ENCODE data around the gene ERICH4.
"Not testable (repeated sequence)": the region's sequence is repeated elsewhere in the genome, so short reads cannot be mapped to it uniquely, and the experiment has no call there.

The ERICH4 gene

GRCh38 chr19:41414461-41414860 is 28.5 kb upstream of the ERICH4 start:
- DNase-seq (ENCODE audit: low spot score) = no peak

DNA sequence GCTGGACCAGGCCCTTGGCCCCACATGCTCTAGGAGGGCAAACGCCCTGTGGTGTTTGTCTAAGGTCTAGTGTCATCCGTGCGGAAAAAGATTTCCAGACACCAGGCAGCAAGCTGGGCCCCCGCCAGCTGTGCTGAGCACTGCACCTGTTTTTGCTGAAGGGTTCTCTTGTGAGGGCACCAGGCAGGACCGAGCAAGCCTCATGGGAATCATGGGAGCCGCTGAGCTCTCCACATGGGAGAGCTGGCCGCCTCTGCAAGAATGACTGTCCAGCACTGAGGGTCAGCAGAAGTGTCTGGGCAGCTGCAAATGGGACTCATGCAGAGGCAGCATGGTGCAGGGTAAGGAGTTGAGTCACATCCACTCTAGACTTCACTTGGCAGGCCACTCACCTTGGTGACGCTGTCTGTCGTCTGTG is 27.8 kb upstream of the ERICH4 start:
- no peak for DNase-seq (ENCODE audit: low spot score)

DNA sequence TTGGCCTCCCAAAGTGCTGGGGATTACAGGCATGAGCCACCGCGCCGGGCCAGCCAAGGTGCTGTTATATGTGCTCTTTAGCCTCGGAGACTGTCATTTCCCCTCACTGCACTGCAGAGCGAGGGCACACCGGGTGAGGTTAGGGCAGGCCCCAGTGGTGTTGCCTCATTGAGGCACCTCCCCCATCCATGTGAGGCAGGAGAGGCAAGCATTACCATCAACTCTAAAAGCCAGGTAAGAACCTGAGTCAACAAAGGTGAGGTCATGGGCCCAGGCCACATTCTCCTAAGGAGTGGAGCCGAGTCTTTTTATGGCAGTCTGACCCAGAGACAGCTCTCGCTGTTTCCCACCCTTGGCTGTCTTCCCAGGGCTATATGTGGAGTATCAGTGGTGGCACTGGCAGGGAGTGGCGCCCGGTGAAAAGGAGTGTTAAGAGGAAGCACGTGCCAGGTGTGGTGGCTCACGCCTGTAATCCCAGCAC is 26.7 kb upstream of the ERICH4 start:
- DNase-seq (ENCODE audit: low spot score) = no peak

DNA sequence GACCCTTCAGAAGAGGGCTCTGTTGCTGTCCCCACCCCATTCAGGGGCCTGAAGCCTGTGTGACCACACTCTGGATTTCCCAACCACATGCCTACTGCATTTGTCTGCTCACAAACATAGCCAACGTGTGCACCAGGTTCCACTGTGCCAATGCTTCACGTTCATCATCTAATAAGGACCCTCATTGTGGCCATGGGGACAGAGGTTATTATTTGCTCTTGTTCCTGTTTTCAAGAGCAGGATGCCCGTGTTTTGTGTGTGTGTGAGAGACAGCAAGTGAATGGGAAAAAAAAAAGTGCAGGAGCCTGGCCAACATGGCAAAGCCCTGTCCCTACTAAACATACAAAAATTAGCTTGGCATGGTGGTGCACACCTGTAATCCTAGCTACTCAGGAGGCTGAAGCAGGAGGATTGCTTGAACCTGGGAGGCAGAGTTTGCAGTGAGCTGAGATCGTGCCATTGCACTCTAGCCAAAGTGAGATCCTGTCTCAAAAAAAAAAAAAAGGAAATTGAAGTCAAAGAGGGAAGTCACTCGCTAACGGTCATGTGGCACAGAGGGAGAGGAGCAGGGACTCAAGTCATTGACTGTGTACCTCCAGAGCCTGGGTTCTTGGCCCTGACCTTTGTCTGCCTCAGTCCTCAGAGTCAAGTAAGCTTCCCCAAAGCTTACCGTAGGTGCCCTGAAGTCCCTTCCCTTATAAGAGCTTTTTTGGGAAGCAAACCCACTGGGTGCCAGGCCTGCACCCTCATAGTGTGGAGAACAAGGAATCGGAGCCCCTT is 22.7 kb upstream of the ERICH4 start:
- no peak for DNase-seq (ENCODE audit: low spot score)

GRCh38 chr19:41421314-41421713 is 21.6 kb upstream of the ERICH4 start:
- DNase-seq (ENCODE audit: low spot score) = no peak

DNA sequence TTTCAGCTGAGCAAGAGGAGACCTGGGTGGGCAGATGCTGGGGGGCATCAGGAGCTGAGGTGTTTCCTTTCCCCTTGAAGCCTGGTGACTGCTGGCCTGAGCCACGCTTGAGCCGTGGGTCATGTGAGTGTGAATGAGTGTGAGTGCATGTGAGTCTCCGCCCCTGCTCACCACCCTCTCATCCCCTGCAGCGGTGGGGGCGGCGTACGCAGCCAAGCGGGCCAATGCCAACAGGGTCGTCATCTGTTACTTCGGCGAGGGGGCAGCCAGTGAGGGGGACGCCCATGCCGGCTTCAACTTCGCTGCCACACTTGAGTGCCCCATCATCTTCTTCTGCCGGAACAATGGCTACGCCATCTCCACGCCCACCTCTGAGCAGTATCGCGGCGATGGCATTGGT is 21.0 kb upstream of the ERICH4 start:
- DNase-seq (ENCODE audit: low spot score) = no peak

DNA sequence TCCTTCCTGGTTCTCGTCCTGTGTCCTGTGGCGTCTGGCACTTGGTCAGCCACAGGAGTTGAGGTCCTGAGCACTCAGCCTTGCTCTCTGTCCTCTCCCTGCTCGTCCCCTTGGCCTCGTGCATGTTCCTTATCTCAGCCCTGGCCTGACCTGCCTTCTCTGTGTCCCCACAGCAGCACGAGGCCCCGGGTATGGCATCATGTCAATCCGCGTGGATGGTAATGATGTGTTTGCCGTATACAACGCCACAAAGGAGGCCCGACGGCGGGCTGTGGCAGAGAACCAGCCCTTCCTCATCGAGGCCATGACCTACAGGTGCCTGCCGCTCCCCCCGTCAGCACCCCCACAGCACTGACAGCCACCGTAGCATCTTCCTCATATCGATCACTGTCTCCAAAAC is 20.5 kb upstream of the ERICH4 start:
- DNase-seq (ENCODE audit: low spot score) = no peak

GRCh38 chr19:41422955-41423354 is 20.0 kb upstream of the ERICH4 start:
- no peak for DNase-seq (ENCODE audit: low spot score)

GRCh38 chr19:41424335-41425173 is 18.4 kb upstream of the ERICH4 start:
- DNase-seq (ENCODE audit: low spot score) = no peak

DNA sequence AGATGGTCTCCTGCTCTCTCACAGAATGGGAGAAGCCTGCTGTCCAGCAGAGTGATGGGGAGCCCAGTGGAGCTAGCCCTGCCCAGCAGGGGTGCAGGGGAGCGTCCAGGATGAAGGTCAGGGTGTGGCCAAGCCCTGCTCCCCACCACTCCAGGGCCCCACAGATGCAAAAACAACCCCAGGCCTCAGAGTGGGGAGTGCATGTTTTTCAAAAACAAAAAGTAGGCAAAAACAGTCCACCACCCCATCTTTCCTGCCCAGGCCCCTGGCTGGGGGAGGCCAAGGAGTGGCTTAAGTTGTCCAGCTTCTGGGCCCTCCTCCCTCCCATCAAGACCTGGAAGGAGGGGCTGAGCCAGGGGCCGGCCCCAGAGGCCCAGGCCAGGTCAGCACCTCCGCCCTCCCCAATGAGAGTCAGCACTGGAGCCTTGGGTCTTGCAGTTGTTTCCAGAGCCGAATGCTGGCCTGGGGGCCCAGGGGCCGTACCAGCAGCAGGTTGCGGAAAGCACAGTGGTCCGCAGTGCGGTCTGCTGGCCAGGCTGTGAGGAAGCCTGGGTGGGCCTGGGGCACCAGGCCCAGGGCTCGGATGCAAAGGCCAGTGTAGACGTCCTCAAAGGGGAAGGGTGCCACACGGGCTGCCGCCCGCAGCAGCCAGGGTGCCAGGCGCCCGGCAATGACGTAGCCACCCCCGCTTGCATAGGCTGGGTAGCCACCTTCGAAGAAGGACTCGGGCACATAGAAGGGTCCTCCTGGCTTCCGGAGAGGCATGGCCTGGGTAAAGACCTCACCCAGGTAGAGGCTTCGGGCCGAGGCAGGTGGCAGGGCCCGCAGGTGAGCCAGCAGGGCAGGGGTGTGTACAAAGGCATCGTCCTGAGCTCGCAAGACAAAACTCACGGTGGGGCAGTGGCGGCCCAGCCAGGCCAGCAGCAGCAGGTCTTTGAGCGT is 17.5 kb upstream of the ERICH4 start:
- DNase-seq (ENCODE audit: low spot score) = no peak

DNA sequence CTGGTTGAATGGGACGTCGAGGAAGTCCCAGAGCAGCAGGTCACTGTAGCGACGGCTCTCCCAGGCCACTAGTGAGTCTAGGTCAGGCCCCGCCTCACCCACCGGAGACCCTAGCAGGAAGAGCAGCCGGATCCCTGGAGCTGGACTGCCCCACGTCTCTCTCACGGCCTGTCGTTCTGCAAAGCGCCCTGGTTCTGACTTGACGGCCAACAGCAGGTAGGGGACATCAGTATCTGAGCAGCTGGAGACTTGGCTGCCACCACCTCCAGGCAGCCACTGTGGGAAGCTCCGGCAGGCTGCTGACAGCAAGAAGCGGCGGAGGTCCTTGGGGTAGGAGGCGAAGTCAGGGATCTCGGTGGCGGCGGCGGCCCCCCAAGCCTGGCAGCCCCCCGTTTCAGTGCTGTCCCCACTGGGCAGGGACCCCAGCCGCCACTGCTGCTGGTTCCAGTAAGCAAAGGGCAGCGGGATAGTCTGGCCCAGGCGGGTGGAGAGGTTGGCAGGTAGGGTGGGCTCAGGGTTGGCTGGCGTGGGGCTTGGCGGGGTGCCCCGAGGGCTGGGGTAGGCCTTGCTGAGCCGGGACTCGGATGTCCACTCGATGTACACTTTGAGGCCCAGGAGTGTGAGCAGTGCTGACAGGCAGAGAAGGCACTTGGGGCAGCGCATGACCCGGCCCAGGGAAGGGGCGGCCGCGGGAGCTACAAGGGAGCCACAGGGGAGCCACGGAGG is 16.7 kb upstream of the ERICH4 start:
- DNase-seq (ENCODE audit: low spot score) = no peak

DNA sequence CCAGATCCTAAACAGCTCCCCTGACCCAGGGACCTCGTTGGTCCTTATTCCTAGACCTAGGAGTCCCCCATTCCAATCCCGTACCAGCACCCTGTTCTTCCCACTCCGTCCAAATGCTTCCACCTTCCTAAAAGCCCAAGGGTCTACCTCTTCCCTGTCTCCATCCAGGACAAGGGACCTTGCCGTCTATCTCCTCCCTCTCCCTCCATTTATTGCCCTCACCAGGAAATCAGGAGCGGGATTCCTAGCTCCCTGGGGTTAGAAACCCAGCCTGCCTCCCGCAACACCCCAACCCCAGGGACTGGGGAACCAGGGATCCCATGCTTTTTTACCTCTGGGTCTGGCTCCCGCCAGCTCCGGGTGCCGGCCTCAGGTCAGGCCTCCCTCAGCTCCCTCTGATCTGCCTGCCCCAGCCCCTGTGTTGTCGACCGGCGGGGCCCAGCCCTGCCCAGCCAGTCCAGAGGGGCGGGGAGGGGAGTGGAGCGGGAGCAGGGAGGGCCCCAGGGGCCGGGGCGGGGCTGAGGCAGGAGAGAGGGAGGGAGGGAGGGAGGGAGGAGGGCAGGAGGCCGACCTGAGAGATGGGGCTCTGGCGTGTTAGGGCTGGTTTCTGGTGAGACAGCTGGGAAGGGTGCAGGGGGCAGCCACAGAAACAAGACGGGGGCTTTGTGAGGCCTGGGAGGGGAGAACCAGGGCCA is 15.9 kb upstream of the ERICH4 start, which contains the start of gene B3GNT8:
Gene B3GNT8, minus strand, starts transcription at position 423 of the 695 bp plus-strand sequence. CDS start 596 bp downstream, outside the sequence.
- DNase-seq (ENCODE audit: low spot score) = no peak

DNA sequence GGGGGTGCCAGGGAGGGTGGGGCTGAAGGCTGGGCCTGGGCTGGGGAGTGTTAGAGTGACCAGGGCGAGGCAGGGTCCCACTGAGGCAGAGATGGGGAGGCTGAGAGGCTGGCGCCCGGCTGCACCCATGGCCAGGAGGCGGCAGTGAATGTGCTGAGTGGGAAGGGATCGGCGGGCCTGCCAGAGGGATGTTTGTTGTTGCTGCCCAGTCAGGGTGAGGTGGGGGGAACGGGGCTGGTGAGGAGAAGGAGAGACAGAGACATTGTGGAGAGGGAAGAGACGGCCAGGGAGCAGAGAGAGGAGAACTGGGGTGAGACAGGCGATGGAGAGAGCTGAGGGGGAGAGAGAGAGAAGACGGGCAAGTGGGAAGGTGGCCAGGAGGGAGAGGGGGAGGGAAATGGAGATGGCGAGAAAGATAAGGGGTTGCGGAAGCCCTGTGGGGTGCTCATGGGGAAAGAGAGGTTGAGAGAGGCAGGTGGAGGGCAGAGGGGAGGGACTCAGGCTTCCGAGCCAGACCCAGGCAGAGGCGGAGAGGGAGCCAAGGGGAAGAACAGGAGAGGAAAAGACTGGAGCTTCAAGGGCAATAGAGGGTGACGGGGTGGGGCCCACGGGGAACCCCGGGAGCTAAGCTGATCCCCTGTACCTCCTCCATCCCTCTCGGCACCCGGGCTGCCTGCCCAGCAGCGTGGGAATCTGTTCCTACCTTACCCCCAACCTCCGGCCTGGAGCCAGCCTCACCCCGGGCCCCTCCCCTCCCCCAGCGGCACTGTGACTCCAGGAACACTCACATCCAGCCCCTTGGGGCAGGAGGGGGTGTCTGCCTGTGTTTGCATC is 15.1 kb upstream of the ERICH4 start:
- no peak for DNase-seq (ENCODE audit: low spot score)

DNA sequence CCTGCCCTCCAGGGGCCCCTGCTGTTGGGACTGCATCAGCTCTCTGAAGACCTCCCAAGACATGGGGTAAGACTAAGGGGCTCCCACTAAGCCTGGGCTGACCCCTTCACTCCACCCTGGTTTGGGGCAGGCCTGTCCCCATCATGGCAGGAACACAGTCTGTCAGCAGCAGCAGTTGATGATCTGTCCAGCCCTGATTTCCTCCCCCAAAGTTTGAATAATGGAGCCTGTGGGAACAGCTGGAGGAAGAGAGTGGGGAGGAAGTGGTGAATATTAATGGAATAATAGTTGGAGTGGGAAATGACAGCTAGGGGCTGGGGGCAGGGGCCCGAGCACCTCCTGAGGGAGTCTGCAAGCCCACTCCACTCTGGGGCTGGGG is 14.5 kb upstream of the ERICH4 start:
- DNase-seq (ENCODE audit: low spot score) = no peak

DNA sequence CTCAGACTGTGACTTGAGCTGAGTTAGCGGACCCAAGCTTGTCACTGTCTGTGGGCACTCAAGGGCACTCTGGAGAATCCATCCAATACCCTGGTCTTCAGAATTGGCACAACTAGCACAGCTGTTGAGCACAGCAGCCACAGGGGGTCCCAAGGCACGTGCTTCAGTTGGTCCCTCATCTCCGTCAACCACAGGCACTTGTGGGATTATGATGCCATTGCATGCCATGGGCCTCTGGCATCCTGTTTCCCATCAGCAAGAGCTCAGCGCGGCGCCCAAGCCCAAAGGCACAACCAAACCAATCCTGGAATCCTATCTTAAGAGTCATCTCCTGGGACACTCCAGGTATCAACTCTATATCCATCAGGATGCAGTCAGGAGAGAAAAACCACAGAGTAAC is 12.0 kb upstream of the ERICH4 start:
- DNase-seq (ENCODE audit: low spot score) = no peak

DNA sequence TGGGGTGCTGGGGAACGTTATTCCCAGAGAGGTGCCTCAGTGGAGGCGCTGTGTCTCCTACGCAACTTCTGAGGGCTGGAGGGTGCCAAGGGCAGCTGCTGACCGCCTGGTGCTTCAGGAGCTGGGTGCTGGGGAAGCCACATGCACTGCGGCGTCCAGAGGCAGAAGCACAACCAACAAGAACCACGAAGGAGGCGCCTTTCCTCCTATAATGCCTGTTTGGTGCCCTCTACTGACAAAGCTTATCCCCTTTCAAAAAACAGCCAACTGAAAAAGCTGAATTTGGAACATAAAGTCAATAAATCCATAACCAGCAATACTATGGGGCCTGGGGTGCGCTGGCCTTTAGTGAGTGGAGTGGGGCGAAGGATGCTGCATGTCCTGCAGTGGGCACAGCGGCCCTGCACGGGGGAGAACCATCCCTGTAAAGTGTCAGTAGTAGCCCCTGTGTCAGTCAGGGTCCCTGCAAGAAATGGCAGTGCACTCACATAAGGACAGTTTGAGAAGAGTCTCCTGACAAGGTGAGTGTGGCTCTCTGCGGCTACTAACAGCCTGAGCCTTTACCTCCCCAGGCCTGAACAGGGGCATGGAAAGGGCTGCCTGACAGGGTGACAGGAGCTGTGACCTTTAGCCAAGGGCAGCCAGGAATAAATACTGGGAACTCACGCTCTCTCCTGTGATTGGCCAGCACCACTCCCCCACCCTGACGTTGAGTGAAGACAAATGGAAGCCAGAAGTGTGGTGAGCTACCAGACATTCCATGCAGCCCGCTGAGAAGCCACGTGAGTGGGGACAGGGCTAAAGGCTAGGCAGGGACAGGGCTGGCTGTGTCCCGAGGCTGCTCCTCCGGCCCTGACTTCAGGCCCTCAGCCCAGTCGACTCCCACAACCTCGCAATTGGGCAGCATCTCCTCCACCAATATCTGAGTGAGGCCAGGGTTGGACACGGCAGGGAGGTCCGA is 11.2 kb upstream of the ERICH4 start:
- no peak for DNase-seq (ENCODE audit: low spot score)

DNA sequence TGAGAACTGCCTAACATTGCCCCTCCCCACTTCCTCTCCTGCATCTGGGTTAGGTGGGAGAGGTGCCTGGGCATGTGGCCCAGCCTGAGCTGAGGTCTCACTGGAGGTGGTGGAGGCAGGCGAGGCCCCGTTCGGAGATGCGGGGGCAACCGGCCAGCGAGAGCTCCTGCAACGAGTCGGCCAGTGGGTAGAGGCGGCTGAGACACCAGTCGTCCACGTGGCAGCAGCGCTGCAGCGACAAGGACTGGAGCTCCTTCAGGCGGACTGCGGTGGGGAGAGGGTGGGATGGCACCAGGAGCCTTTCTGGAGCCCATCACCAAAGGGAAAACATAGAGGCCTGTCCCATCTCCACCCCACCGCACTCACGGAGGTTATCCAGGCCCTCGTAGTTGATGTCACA is 9.8 kb upstream of the ERICH4 start:
- no peak for DNase-seq (ENCODE audit: low spot score)

DNA sequence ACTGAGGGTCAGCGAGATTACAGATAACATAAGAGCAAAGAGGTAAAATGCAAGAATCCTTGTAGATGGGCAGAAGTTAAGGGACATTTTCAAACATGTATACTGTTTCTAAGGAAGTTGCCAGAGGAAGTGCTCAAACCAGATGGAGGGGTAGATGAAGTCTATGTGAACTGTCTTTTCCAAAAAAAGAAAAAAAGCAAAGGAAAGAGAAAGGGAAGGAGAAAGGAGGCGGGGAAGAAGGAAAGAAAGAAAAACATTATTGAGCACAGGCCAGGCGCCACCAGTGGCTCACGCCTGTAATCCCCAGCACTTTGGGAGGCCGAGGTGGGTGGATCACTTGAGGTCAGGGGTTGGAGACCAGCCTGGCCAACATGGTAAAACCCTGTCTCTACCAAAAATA is 8.5 kb upstream of the ERICH4 start:
- no peak for DNase-seq (ENCODE audit: low spot score)

- not testable (repeated sequence) for DNase-seq (ENCODE audit: low spot score)
These were observed 7.6 kb upstream of the ERICH4 start for GRCh38 chr19:41435376-41435775.

Measured in putamen (tissue), 1 donor.